ENCODE measurements around the gene LYVE1. TPM values are rescaled to one million over a fixed set of nuclear protein-coding genes. Genes with fewer than 3 reads are reported as not detected.

Gene LYVE1
- total RNA-seq, 3 donors from 2014 or later = 0.27 to 0.33 TPM; not detected in 1

- H3K36me3 Mint-ChIP-seq (ENCODE audit: insufficient read depth) = peaks cover under 1% of the 10 kb centered on the region
- DNase-seq (no peak), ATAC-seq (no peak)
- no peak overlapping the region for H3K4me3 Mint-ChIP-seq
- H3K27me3 Mint-ChIP-seq (ENCODE audit: low read depth) = peaks cover 3% of the 10 kb centered on the region
- peaks cover 23% of the 10 kb centered on the region for H3K4me1 Mint-ChIP-seq (ENCODE audit: low read depth)
- no peaks in the 10 kb centered on the region for H3K9me3 Mint-ChIP-seq
These were observed 29.5 kb downstream of the LYVE1 start for GRCh38 chr11:10538924-10539323.

GRCh38 chr11:10537600-10537999 is 30.9 kb downstream of the LYVE1 start:
- no peaks in the 10 kb centered on the region for H3K27me3 Mint-ChIP-seq (ENCODE audit: low read depth)
- DNase-seq (no peak), ATAC-seq (no peak)
- H3K36me3 Mint-ChIP-seq (ENCODE audit: insufficient read depth) = peaks cover 8% of the 10 kb centered on the region
- no peaks in the 10 kb centered on the region for H3K9me3 Mint-ChIP-seq
- H3K4me1 Mint-ChIP-seq (ENCODE audit: low read depth) = peaks cover 23% of the 10 kb centered on the region
- H3K4me3 Mint-ChIP-seq = no peak overlapping the region

GRCh38 chr11:10534316-10534715 is 34.1 kb downstream of the LYVE1 start:
- no peaks in the 10 kb centered on the region for H3K9me3 Mint-ChIP-seq
- peaks cover 17% of the 10 kb centered on the region for H3K36me3 Mint-ChIP-seq (ENCODE audit: insufficient read depth)
- H3K27me3 Mint-ChIP-seq (ENCODE audit: low read depth) = no peaks in the 10 kb centered on the region
- no peak for ATAC-seq
- peaks cover 9% of the 10 kb centered on the region for H3K4me1 Mint-ChIP-seq (ENCODE audit: low read depth)
- DNase-seq = no peak
- H3K4me3 Mint-ChIP-seq = no peak overlapping the region

- no peak for ATAC-seq
- peaks cover 5% of the 10 kb centered on the region for H3K4me1 Mint-ChIP-seq (ENCODE audit: low read depth)
- no peaks in the 10 kb centered on the region for H3K27me3 Mint-ChIP-seq (ENCODE audit: low read depth)
- H3K36me3 Mint-ChIP-seq (ENCODE audit: insufficient read depth) = peaks cover 25% of the 10 kb centered on the region
- H3K9me3 Mint-ChIP-seq = no peaks in the 10 kb centered on the region
- DNase-seq = no peak
- H3K4me3 Mint-ChIP-seq = no peak overlapping the region
These were observed 35.1 kb downstream of the LYVE1 start for GRCh38 chr11:10533323-10533722.

GRCh38 chr11:10532526-10532925 is 35.9 kb downstream of the LYVE1 start:
- Mint-ChIP-seq H3K4me3 (no peak overlapping the region), H3K9me3 (no peaks in the 10 kb centered on the region), H3K27me3 (ENCODE audit: low read depth) (no peaks in the 10 kb centered on the region), H3K36me3 (ENCODE audit: insufficient read depth) (peaks cover 26% of the 10 kb centered on the region), H3K4me1 (ENCODE audit: low read depth) (peaks cover 7% of the 10 kb centered on the region)
- no peak for DNase-seq
- ATAC-seq = no peak

- H3K36me3 Mint-ChIP-seq (ENCODE audit: insufficient read depth) = peaks cover 39% of the 10 kb centered on the region
- H3K4me3 Mint-ChIP-seq = no peak overlapping the region
- H3K9me3 Mint-ChIP-seq = no peaks in the 10 kb centered on the region
- H3K27me3 Mint-ChIP-seq (ENCODE audit: low read depth) = no peaks in the 10 kb centered on the region
- ATAC-seq = no peak
- no peak for DNase-seq
- peaks cover 15% of the 10 kb centered on the region for H3K4me1 Mint-ChIP-seq (ENCODE audit: low read depth)
These were observed 39.2 kb downstream of the LYVE1 start for GRCh38 chr11:10529279-10529678.

- Mint-ChIP-seq H3K4me3 (no peak overlapping the region), H3K36me3 (ENCODE audit: insufficient read depth) (peaks cover 37% of the 10 kb centered on the region), H3K4me1 (ENCODE audit: low read depth) (peaks cover 15% of the 10 kb centered on the region), H3K27me3 (ENCODE audit: low read depth) (no peaks in the 10 kb centered on the region), H3K9me3 (no peaks in the 10 kb centered on the region)
- ATAC-seq = no peak
- no peak for DNase-seq
These were observed 40.3 kb downstream of the LYVE1 start for GRCh38 chr11:10528121-10528520.

- H3K9me3 Mint-ChIP-seq = no peaks in the 10 kb centered on the region
- H3K4me3 Mint-ChIP-seq = no peak overlapping the region
- no peaks in the 10 kb centered on the region for H3K27me3 Mint-ChIP-seq (ENCODE audit: low read depth)
- peaks cover 15% of the 10 kb centered on the region for H3K4me1 Mint-ChIP-seq (ENCODE audit: low read depth)
- H3K36me3 Mint-ChIP-seq (ENCODE audit: insufficient read depth) = peaks cover 33% of the 10 kb centered on the region
- DNase-seq = no peak
- ATAC-seq = peak; percentile 97 to 99
These were observed 41.2 kb downstream of the LYVE1 start for GRCh38 chr11:10526974-10527918.

GRCh38 chr11:10524471-10524870 is 44.0 kb downstream of the LYVE1 start:
- peaks cover 32% of the 10 kb centered on the region for H3K36me3 Mint-ChIP-seq (ENCODE audit: insufficient read depth)
- DNase-seq (no peak), ATAC-seq (no peak)
- H3K4me1 Mint-ChIP-seq (ENCODE audit: low read depth) = peaks cover 15% of the 10 kb centered on the region
- no peak overlapping the region for H3K4me3 Mint-ChIP-seq
- no peaks in the 10 kb centered on the region for H3K27me3 Mint-ChIP-seq (ENCODE audit: low read depth)
- H3K9me3 Mint-ChIP-seq = no peaks in the 10 kb centered on the region

GRCh38 chr11:10522921-10523320 is 45.5 kb downstream of the LYVE1 start:
- no peaks in the 10 kb centered on the region for H3K27me3 Mint-ChIP-seq (ENCODE audit: low read depth)
- H3K4me1 Mint-ChIP-seq (ENCODE audit: low read depth) = peaks cover 15% of the 10 kb centered on the region
- DNase-seq (no peak), ATAC-seq (no peak)
- peaks cover 24% of the 10 kb centered on the region for H3K36me3 Mint-ChIP-seq (ENCODE audit: insufficient read depth)
- no peak overlapping the region for H3K4me3 Mint-ChIP-seq
- no peaks in the 10 kb centered on the region for H3K9me3 Mint-ChIP-seq

- Mint-ChIP-seq H3K27me3 (ENCODE audit: low read depth) (no peaks in the 10 kb centered on the region), H3K9me3 (no peaks in the 10 kb centered on the region), H3K36me3 (ENCODE audit: insufficient read depth) (peaks cover 21% of the 10 kb centered on the region), H3K4me3 (no peak overlapping the region), H3K4me1 (ENCODE audit: low read depth) (peaks cover 10% of the 10 kb centered on the region)
- DNase-seq = no peak
- ATAC-seq = no peak
These were observed 46.2 kb downstream of the LYVE1 start for GRCh38 chr11:10522276-10522675.

GRCh38 chr11:10520562-10520961 is 47.9 kb downstream of the LYVE1 start:
- no peaks in the 10 kb centered on the region for H3K4me1 Mint-ChIP-seq (ENCODE audit: low read depth)
- no peak for DNase-seq
- no peak overlapping the region for H3K4me3 Mint-ChIP-seq
- ATAC-seq = no peak
- H3K9me3 Mint-ChIP-seq = no peaks in the 10 kb centered on the region
- no peaks in the 10 kb centered on the region for H3K27me3 Mint-ChIP-seq (ENCODE audit: low read depth)
- H3K36me3 Mint-ChIP-seq (ENCODE audit: insufficient read depth) = peaks cover 17% of the 10 kb centered on the region

GRCh38 chr11:10519630-10520029 is 48.8 kb downstream of the LYVE1 start:
- Mint-ChIP-seq H3K4me3 (no peak overlapping the region), H3K4me1 (ENCODE audit: low read depth) (no peaks in the 10 kb centered on the region), H3K27me3 (ENCODE audit: low read depth) (no peaks in the 10 kb centered on the region), H3K36me3 (ENCODE audit: insufficient read depth) (peaks cover 12% of the 10 kb centered on the region), H3K9me3 (no peaks in the 10 kb centered on the region)
- ATAC-seq (no peak), DNase-seq (no peak)

GRCh38 chr11:10518891-10519290 is 49.6 kb downstream of the LYVE1 start:
- H3K4me1 Mint-ChIP-seq (ENCODE audit: low read depth) = no peaks in the 10 kb centered on the region
- H3K36me3 Mint-ChIP-seq (ENCODE audit: insufficient read depth) = peaks cover 14% of the 10 kb centered on the region
- ATAC-seq (no peak), DNase-seq (no peak)
- no peaks in the 10 kb centered on the region for H3K27me3 Mint-ChIP-seq (ENCODE audit: low read depth)
- no peak overlapping the region for H3K4me3 Mint-ChIP-seq
- no peaks in the 10 kb centered on the region for H3K9me3 Mint-ChIP-seq

- Mint-ChIP-seq H3K4me1 (ENCODE audit: low read depth) (no peaks in the 10 kb centered on the region), H3K36me3 (ENCODE audit: insufficient read depth) (peaks cover 13% of the 10 kb centered on the region), H3K27me3 (ENCODE audit: low read depth) (no peaks in the 10 kb centered on the region), H3K9me3 (no peaks in the 10 kb centered on the region), H3K4me3 (no peak overlapping the region)
- ATAC-seq (no peak), DNase-seq (no peak)
These were observed 50.3 kb downstream of the LYVE1 start for GRCh38 chr11:10518123-10518522.
